GM18499 (cell line): ENCODE results near the gene ATP6V0B.

Source experiments
- ATAC-seq: cut with Tn5 transposase; IDR thresholded peaks from one replicate; pipeline ENCODE4 v1.9.1; 2021; ENCODE audit warnings: moderate number of reproducible peaks; ENCODE audit not compliant: insufficient read depth, unreplicated experiment

The ATP6V0B gene

DNA sequence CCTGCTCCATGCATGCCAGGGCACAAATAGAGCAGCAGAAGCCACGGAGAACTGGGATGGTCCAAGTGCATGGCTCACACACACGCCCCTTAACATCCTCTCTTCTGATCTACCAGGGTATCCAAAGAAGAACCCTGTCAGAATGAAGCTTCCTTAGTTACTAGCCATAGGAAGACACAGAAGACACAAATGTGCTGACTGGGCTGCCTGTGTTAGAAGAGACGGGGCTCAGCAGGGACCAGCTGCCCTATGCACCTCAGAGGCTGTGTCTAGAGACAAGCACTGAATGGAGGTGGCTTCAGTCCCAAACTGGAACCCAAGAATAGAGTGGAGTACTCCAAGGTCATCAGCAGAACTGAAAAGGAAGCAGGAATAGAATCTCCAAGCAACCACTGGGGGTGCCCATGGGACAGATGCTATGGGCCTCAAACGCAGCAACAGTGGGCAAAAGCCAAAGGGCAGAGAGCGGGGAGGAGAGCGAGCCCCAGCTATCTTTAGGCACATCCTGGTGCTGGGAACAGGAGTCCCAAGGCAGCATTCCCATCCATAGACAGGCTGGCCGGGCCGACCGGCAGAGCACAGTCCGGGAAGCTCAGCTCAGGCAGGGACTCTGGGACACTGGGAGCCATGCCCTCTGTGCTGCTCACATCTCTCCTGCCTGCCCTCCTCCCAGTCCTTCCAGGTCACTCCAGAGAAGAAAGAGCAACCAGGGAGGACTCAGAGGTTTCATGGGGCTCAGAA, 47.0 kb downstream of the ATP6V0B start:
- ATAC-seq = no peak

DNA sequence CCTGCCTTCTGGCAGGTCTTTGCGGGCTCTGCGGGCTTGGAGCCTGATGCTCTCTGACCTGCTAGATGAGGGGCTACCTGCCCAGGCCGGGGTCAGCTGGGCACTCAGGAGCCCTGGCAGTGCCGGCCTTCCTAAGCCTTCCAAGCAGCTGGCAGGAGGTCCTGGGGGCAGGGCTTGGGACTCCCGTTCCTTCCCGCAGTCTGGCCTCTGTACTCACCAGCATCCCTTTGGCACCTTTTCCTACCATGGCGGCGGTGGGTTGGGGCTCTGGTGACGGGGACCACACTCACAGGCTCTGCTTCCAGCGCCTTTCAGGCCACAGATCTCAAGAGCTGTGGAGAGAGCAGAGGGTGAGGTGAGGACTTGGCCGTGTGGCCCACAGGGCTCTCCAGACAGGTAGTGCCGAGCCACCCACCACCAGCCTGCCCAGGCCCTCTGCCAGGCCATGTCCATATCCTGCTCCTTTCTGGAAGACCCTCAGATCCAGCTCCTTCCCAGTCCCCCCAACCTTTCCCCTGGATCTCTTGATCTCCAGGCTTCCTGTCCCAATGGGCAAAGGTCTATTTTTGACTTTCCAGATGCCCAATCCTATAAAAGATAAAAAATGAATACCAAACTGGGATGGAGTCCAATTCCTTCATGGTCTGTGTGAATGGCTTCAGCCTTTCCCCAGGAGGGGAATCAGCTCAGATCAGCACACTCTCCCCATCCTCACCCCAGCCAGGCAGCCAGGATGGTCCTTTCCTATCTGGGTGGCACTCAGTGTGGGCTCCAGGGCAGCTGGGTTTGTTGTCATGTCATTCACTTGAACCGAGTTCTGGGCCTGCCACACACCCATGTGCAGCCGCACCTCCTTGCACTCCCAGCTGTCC, 49.5 kb downstream of the ATP6V0B start:
- no peak for ATAC-seq

DNA sequence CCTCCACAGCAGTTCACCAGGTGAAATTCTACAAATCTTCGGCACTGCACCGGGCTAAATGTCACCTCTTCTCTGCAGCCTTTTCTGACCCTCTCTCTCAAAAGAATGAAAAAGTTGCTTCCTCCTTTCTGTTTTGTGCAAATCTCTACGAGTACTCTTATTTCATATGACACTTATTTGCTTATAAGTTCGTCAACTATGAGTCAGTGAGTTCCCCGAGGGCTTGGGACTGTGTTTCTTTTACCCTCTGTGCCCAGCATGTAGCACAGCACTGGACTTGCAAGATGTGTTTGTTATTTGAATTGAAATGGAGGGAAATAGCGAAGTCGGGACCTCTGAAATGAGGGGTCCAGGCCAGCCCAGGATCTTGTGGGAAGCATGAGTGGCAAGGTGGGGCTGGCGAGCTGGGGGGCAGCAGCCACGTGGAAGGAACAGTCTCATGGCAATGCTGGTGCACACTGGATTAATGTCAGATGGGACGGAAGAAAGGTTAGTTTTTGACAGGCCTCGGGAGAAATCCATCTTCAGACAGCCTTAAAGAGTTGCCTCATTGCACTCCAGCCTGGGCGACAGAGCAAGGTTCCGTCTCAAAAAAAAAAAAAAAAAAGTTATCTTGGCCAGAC, 50.3 kb downstream of the ATP6V0B start:
- ATAC-seq = no peak

DNA sequence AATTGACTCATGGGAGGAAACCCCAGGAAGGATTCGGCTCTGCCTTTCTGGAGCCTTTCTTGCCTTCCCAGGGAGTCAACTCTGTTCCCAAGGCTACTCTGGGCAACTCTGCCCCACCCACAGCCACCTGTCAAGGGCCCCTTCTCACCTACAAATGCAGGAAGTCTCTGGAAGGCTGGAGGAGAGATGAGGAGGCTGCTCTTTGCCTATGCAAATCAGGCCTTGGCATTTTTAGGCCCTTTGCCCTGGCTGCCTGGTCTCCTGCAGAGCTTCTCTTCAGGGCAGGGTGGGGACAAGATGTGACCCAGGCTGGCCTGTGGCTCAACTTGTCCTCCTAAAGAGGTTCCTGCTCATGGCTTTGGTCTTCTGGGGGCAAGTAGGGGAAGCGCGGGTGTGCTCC, 51.1 kb downstream of the ATP6V0B start:
- no peak for ATAC-seq

DNA sequence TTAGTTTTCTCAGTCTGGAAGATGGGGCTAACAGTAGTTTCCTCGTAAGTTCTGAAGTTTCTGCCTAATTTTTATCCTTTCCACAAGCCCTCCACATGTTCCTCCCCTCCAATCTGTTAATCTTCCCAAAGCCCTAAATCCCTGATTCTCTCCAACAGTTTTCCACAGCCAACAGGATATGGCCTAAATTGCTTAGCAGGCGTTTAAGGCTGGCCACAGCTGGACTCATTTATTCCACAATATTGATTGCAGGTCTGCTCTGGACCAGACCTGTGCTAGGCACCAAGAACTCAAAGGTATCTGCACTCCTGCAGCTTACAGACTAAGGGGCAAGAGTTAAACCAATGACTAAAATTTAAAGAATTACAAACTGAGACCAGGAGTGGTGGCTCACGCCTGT, 52.6 kb downstream of the ATP6V0B start:
- ATAC-seq = no peak
